PFSK-1 (cell line): ENCODE results near the gene KIFAP3.

Experiments
- FOXP2 ChIP-seq: optimal IDR thresholded peaks from 2 replicates; pipeline ENCODE3; 2011; ENCODE audit warnings: borderline replicate concordance, control low read depth, inconsistent platforms; ENCODE audit not compliant: insufficient read depth; ENCODE audit errors: extremely low read length, extremely low read depth
- POLR2AphosphoS5 ChIP-seq: IDR thresholded peaks from 2 replicates; pipeline ENCODE4 v1.6.1; 2012; ENCODE audit warnings: low read depth, mild to moderate bottlenecking, control low read depth, low read length, moderate library complexity
- SIN3A ChIP-seq: IDR thresholded peaks from 2 replicates; pipeline ENCODE4 v1.6.1; 2012; ENCODE audit warnings: mild to moderate bottlenecking, low read length, moderate library complexity, borderline replicate concordance; ENCODE audit not compliant: insufficient read depth
- TAF1 ChIP-seq: IDR thresholded peaks from 2 replicates; pipeline ENCODE4 v1.6.1; 2012; ENCODE audit warnings: low read length, control low read depth, borderline replicate concordance; ENCODE audit not compliant: insufficient read depth
- TF ChIP-seq, protein P1 (sequence below), 2 experiments: IDR thresholded peaks; 2 replicates each; pipeline versions ENCODE4 v1.6.1 to v1.8.0; 2011 to 2012; ENCODE audit warnings: low read depth in 2 of 2, low read length in 2 of 2, control low read depth in 1 of 2, inconsistent platforms in 1 of 2, mild to moderate bottlenecking in 1 of 2, moderate library complexity in 1 of 2; ENCODE audit not compliant: insufficient read depth in 1 of 2

KIFAP3 gene

DNA sequence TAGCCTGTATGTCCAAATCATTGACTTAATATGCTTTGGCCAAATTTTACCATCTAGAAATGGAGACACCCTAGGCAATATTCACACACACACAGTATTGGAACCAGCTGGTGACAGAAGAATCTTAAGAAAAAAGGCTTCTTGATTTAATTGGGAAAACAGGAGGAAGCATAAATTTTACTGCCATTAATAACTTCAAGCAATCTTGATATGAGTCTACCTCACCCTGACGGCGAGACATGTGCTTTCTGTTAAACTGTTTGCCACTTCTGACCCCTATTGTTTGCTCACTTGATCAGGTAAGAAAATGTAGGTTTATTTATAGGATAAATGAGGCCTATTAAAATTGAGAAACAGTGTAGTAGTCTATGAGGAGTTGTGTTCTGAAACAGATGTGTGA lies 73.2 kb downstream of the KIFAP3 start:
- TF ChIP-seq FOXP2 (no peak), TAF1 (no peak), POLR2AphosphoS5 (no peak), SIN3A (no peak)
- TF ChIP-seq, protein P1, sequence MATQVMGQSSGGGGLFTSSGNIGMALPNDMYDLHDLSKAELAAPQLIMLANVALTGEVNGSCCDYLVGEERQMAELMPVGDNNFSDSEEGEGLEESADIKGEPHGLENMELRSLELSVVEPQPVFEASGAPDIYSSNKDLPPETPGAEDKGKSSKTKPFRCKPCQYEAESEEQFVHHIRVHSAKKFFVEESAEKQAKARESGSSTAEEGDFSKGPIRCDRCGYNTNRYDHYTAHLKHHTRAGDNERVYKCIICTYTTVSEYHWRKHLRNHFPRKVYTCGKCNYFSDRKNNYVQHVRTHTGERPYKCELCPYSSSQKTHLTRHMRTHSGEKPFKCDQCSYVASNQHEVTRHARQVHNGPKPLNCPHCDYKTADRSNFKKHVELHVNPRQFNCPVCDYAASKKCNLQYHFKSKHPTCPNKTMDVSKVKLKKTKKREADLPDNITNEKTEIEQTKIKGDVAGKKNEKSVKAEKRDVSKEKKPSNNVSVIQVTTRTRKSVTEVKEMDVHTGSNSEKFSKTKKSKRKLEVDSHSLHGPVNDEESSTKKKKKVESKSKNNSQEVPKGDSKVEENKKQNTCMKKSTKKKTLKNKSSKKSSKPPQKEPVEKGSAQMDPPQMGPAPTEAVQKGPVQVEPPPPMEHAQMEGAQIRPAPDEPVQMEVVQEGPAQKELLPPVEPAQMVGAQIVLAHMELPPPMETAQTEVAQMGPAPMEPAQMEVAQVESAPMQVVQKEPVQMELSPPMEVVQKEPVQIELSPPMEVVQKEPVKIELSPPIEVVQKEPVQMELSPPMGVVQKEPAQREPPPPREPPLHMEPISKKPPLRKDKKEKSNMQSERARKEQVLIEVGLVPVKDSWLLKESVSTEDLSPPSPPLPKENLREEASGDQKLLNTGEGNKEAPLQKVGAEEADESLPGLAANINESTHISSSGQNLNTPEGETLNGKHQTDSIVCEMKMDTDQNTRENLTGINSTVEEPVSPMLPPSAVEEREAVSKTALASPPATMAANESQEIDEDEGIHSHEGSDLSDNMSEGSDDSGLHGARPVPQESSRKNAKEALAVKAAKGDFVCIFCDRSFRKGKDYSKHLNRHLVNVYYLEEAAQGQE (IDR thresholded peaks at IDR 0.05; ENCODE audit: insufficient read depth in 1 of 2, low read depth in 2 of 2, low read length in 2 of 2) = no peak

GRCh38 chr1:169999761-170000160 lies 74.7 kb downstream of the KIFAP3 start:
- TF ChIP-seq, protein P1 (IDR thresholded peaks at IDR 0.05; ENCODE audit: insufficient read depth in 1 of 2, low read depth in 2 of 2, low read length in 2 of 2) = no peak
- TF ChIP-seq POLR2AphosphoS5 = no peak
- no peak for TF ChIP-seq TAF1
- no peak for TF ChIP-seq FOXP2
- no peak for TF ChIP-seq SIN3A

- TF ChIP-seq POLR2AphosphoS5 = no peak
- no peak for TF ChIP-seq SIN3A
- no peak for TF ChIP-seq TAF1
- no peak for TF ChIP-seq FOXP2
- TF ChIP-seq, protein P1 (IDR thresholded peaks at IDR 0.05; ENCODE audit: insufficient read depth in 1 of 2, low read depth in 2 of 2, low read length in 2 of 2) = no peak
Measured at GRCh38 chr1:169999331-169999741, 75.2 kb downstream of the KIFAP3 start.

- TF ChIP-seq SIN3A = no peak
- TF ChIP-seq POLR2AphosphoS5 = no peak
- no peak for TF ChIP-seq FOXP2
- TF ChIP-seq, protein P1 (IDR thresholded peaks at IDR 0.05; ENCODE audit: insufficient read depth in 1 of 2, low read depth in 2 of 2, low read length in 2 of 2) = no peak
- no peak for TF ChIP-seq TAF1
Measured at GRCh38 chr1:169995993-169996392, 78.5 kb downstream of the KIFAP3 start.

- TF ChIP-seq POLR2AphosphoS5 (no peak), TAF1 (no peak), SIN3A (no peak), FOXP2 (no peak)
- TF ChIP-seq, protein P1 (IDR thresholded peaks at IDR 0.05; ENCODE audit: insufficient read depth in 1 of 2, low read depth in 2 of 2, low read length in 2 of 2) = no peak
Measured at GRCh38 chr1:169989246-169989645, 85.2 kb downstream of the KIFAP3 start.
